HepG2 (cell line): ENCODE results near the gene SPN.
"Not testable (repeated sequence)": the region's sequence is repeated elsewhere in the genome, so short reads cannot be mapped to it uniquely, and the experiment has no call there.

Source experiments
- CEBPG ChIP-seq: IDR thresholded peaks from 2 replicates; pipeline ENCODE4 v1.6.1; 2016
- CREB1 ChIP-seq, 2 experiments: fragments of 450-650 bp in 1 of 2; IDR thresholded peaks; 2 replicates each; pipeline ENCODE4 v1.6.1; 2016 to 2017; ENCODE audit warnings: control low read depth in 1 of 2, mild to moderate bottlenecking in 1 of 2, missing compliant biosample characterization in 1 of 2, missing genetic modification characterization in 1 of 2
- NR3C1 ChIP-seq: sonication (generic); formaldehyde crosslinking; IDR thresholded peaks from 2 replicates; pipeline ENCODE4 v1.4.0; 2020; ENCODE audit warnings: missing genetic modification reagents
- TGIF2 ChIP-seq: IDR thresholded peaks from 2 replicates; pipeline ENCODE4 v1.6.1; 2016; ENCODE audit warnings: control low read depth, missing compliant biosample characterization
- ZNF264 ChIP-seq: sonication (generic); formaldehyde crosslinking; IDR thresholded peaks from 2 replicates; pipeline ENCODE4 v1.4.0; 2020; ENCODE audit warnings: missing genetic modification reagents

DNA sequence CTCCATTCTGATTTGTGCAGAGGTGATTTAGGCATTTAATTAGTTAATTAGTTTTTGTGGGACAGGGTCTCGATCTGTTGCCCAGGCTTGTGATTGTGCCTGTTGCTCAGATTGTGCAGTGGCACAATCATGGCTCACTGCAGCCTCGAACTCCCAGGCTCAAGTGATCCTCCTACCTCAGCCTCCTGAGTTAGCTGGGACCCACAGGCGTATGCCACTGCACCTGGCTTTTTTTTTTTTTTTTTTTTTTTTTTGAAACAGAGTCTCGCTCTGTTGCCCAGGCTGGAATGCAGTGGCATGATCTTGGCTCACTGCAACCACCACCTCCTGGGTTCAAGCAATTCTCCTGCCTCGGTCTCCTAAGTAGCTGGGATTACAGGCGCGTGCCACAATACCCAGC is 9.2 kb upstream of the SPN start:
- not testable (repeated sequence) for TF ChIP-seq ZNF264 (CRISPR knock-in tag); NR3C1 (CRISPR knock-in tag); TGIF2 (CRISPR knock-in tag); CEBPG (CRISPR knock-in tag); CREB1 (IDR thresholded peaks at IDR 0.05); CREB1 (CRISPR knock-in tag; IDR thresholded peaks at IDR 0.05)
